Right renal cortex interstitium (tissue), 3 donors: ENCODE data around the gene ADISSP. TPM values are rescaled to one million over a fixed set of nuclear protein-coding genes. Genes with fewer than 3 reads are reported as not detected.

ENCODE experiments used
- DNase-seq, 3 donors: peaks; one replicate each; pipeline ENCODE4 v3.0.0-alpha.2; 2013; ENCODE audit warnings: low read depth in 3 of 3, low spot score in 2 of 3
- polyA plus RNA-seq, 3 donors: library from polyadenylated mRNA; unstranded; fragments of 120-200 nt; gene quantifications; one replicate each; pipeline ENCODE4 v1.2.1, GENCODE V29; 2013; ENCODE audit not compliant: insufficient read length in 3 of 3

Gene ADISSP
- polyA plus RNA-seq, 3 donors = 18.0 to 23.7 (median 20.3) TPM

- DNase-seq = no peak
Observed at GRCh38 chr20:3757268-3757667, 10.3 kb downstream of the ADISSP start.

DNA sequence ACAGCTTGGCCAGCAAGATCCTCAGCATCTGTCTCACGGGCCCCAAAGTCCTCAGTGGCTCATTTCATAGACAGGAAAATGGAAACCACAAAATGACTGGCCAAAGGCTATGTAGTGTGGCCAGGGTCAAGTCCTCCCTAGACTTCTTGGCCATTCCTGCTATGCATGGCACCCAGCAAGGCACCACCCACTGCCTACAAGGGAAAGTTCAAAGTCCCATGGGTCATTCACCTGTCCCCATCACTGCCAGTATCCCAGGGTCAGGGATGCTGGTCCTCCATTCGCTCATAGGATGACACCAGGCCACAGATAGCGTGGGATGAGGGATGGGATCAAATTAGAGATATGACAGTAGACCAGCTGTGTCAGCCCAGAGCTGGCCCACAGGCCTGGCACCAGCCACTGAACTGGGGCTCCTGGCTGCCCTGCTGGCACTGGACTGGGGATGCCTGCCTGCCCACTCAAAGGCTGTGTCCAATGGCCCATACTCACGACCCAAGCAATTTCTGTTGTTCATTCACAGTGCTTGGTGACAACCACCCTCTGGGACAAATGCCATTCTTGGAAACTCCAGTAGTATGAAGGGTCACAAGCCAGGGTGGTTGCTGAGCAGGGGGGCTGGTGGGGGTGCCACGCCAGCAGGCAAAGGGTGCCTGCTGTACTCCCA lies 11.6 kb downstream of the ADISSP start:
- no peak for DNase-seq

- DNase-seq = no peak
Observed at GRCh38 chr20:3755269-3755668, 12.3 kb downstream of the ADISSP start.

- DNase-seq = no peak
Observed at GRCh38 chr20:3754276-3754630, 13.3 kb downstream of the ADISSP start.

GRCh38 chr20:3753501-3754275 lies 13.9 kb downstream of the ADISSP start:
- no peak for DNase-seq

GRCh38 chr20:3753098-3753497 lies 14.5 kb downstream of the ADISSP start:
- DNase-seq = no peak

GRCh38 chr20:3752386-3752759 lies 15.2 kb downstream of the ADISSP start:
- DNase-seq = no peak

DNA sequence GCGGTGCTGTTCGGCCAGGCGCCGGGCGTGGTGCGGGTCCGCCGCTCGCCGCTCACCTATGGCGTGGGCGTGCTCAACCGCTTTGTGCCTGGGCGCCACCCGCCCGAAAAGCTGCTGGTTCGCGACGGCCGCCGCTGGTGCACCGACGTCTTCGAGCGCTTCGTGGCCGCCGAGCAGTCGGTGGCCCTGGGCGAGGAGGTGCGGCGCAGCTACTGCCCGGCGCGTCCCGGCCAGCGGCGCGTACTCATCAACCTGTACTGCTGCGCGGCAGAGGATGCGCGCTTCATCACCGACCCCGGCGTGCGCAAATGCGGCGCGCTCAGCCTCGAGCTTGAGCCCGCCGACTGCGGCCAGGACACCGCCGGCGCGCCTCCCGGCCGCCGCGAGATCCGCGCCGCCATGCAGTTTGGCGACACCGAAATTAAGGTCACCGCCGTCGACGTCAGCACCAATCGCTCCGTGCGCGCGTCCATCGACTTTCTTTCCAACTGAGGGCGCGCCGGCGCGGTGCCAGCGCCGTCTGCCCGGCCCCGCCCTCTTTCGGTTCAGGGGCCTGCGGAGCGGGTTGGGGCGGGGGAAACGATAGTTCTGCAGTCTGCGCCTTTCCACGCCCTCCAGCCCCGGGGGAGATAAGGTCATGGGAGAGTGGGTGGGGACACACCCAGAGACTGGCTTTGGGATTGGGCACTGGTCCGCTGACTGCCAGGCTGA lies 15.7 kb downstream of the ADISSP start:
- no peak for DNase-seq

GRCh38 chr20:3751305-3751674 lies 16.3 kb downstream of the ADISSP start:
- no peak for DNase-seq

DNA sequence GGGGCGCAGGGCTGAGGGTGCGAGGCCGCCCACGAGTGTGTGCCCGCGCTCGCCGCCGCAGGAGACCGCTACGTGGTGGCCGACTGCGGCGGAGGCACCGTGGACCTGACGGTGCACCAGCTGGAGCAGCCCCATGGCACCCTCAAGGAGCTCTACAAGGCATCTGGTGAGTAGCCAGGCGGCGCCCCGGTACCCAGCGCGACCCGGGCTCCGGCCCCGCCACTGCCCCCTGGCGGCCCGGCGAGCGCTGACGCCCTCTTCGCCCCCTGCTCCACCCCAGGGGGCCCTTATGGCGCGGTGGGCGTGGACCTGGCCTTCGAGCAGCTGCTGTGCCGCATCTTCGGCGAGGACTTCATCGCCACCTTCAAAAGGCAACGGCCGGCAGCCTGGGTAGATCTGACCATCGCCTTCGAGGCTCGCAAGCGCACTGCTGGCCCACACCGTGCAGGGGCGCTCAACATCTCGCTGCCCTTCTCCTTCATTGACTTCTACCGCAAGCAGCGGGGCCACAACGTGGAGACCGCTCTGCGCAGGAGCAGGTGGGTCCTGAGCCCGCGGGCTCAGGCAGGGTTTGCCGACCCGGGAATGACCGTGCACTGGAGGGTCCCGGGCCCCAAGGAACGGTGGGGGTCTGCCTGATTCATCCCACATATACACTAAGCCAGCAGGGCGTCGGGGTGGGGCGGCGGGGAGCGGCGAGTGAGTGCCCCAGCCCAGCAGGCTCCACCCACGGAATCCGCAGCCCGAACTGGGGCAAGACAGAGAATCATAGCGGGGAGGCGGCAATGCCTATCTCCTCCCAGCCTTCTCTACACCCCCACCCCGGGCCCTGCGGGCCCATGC lies 17.6 kb downstream of the ADISSP start:
- no peak for DNase-seq

DNA sequence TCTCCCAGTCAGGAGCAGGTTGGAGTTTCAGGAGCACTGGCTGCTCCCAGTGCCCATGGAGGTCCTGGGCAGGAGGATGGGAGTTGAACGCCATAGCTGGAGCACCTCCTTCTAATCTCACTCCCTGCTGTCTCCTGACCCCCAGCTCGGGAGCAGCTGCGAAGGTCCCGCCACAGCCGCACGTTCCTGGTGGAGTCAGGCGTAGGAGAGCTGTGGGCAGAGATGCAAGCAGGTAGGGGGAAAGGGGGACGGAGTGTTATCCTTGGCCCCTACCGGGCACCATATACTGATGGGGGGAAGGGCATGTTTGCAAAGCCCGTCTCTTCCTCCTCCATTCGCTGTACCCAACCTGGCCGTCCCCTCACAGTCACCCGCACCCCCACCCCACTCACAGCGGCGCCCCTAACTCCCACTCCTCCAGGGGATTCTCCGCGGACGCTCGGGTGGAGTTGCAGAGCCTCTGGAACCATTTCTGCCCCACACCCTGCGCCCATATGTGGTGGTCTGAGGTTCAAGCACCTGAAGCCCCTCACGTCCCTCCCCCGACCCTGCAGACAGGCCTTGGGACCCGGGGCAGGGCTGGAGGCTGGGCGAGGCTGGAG lies 18.4 kb downstream of the ADISSP start:
- no peak for DNase-seq

DNA sequence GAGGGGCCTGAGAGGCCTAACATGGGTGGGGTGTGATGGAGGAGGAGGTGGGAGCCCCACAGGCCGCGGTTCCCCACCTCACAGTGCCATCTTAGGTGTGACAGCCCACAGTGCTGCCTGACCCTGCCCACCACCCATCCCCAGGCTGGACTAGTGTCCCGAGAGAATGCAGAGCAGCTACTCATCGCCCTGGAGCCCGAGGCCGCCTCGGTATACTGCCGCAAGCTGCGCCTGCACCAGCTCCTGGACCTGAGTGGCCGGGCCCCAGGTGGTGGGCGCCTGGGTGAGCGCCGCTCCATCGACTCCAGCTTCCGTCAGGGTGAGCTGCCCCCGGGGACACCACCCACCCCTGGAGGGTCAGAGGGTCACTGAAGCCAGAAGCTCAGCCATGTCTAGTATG lies 19.5 kb downstream of the ADISSP start:
- DNase-seq = no peak

GRCh38 chr20:3747471-3747870 lies 20.1 kb downstream of the ADISSP start:
- DNase-seq = no peak

DNA sequence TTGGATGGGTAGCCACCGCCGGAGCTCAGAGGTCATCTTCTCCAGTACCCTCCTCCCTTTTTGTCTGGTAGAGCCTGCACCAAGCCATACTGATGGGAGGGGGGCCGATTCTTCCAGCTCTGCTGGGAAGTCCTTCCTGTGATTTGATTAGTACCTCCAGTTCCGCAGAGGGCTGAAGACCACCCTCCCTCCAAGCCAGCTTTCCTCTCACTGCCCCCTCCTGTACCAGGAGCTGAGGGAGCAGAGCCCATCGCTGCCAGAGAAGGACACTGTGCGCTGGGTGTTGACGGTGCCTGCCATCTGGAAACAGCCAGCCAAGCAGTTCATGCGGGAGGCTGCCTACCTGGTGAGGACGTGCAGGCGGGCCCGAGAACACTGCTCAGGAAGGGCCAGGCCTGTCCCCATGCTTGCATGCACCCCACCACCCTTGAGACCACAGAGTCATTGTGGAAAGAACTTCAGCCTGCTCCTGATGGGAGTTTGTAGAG lies 21.8 kb downstream of the ADISSP start:
- no peak for DNase-seq

DNA sequence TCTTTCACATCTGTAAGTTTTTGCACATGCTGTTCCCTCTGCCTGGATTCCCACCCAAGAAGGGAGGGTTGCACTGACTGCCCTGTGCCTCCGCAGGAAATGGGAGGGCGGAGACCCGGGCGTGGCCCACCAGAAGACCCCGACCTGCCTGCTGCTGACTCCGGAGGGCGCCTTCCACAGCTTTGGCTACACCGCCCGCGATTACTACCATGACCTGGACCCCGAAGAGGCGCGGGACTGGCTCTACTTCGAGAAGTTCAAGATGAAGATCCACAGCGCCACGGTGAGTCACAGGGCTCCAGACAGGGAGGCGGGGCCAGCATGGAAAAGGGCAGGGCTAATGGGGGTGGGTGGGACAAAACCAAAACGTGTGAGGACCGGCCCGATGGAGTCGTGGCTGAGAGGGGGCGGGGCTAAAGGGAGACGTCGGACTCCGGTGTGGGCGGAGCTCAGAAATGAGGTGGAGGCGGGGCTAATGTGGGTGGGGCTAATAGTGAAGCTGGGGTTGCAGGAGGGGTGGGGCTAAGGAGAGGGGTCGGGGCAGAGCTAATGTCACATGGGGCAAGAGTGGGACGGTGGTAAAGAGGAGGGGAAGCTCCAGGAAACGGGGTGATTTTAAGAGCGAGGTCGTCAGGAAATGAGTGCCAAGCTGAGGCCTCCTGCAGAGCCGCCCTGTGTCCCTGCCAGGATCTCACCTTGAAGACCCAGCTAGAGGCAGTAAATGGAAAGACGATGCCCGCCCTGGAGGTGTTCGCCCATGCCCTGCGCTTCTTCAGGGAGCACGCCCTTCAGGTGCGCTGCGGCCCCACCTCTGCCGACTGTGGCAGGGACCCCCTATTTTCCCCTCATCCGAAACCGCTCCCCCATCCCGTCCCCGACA lies 22.5 kb downstream of the ADISSP start:
- no peak for DNase-seq

DNA sequence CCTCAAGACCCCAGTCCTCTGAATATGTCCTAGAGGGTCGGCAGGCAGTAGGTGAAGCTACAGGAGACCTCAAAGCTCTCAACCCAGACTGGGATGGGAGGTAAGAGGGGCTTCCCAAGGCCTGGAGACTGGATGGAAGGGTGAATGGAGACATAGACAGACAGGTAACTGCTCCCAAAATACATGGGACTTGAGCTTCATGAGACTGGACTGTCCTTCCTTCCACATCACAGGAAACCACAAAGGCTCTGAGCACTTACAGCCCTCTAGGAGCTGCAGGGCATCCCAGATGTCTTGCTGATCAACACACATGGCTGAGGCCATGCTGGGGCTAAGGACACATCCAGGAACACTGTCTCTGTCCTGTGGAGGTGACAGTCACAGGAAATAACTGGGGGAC lies 23.5 kb downstream of the ADISSP start:
- no peak for DNase-seq

DNA sequence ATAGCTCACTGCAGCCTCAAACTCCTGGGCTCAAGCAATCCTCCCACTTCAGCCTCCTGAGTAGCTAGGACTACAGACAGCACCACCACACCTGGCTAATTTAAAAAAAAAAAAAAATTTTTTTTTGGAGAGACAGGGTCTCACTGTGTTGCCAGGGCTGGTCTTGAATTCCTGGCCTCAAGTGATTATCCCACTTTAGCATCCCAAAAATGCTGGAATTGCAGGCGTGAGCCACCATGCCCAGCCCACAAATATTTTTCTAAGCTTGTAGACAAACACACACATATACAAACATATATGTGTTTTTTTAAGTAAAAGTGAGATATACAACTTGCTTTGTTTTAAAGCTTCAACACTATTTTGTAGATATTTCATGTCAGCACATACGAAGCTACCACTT lies 24.3 kb downstream of the ADISSP start:
- DNase-seq = no peak

- DNase-seq = no peak
Observed at GRCh38 chr20:3741836-3742458, 25.6 kb downstream of the ADISSP start.
